ENCODE measurements around the gene SKAP2. TPM values are rescaled to one million over a fixed set of nuclear protein-coding genes. Genes with fewer than 3 reads are reported as not detected.

SKAP2 gene
- total and polyA plus RNA-seq, 2 donors (not counting 3 experiments of a cell fraction or from before 2014, with no cell fraction given), result 4.0 to 27.6 TPM

- intact Hi-C loops (cut with micrococcal nuclease) (no loop called here), dilution Hi-C loops (cut with MboI; ENCODE audit: extremely low pct_ligation_motif_present, low sequenced_read_pairs) (no loop called here)
- no peak overlapping the region for H3K9ac ChIP-seq (replicated peaks; ENCODE audit: extremely low read depth, insufficient read depth, low read length)
- H4K20me1 ChIP-seq (replicated peaks; ENCODE audit: control insufficient read depth, extremely low read depth, insufficient read depth, low read length), result no peaks in the 10 kb centered on the region
- no peak overlapping the region for H3K27ac ChIP-seq (ENCODE audit: insufficient read depth, low read depth, low read length)
- H3K27me3 ChIP-seq (ENCODE audit: control insufficient read depth in 2 of 2, insufficient read depth in 2 of 2, low read length in 2 of 2), result no peaks in the 10 kb centered on the region
- no peaks in the 10 kb centered on the region for H3K36me3 ChIP-seq (ENCODE audit: control insufficient read depth in 2 of 2, extremely low read depth in 1 of 2, insufficient read depth in 2 of 2, low read length in 2 of 2)
- TF ChIP-seq MYC (IDR thresholded peaks at IDR 0.05; ENCODE audit: low read depth, low read length) (no peak), MAX (IDR thresholded peaks at IDR 0.05; ENCODE audit: insufficient read depth, insufficient read length) (no peak), CTCF (IDR thresholded peaks at IDR 0.05; ENCODE audit: extremely low read depth in 1 of 2, insufficient read depth in 1 of 2, low read depth in 1 of 2, low read length in 2 of 2) (no peak), POLR2AphosphoS5 (IDR thresholded peaks at IDR 0.05; ENCODE audit: insufficient read depth, low read depth, low read length) (no peak), GATA2 (IDR thresholded peaks at IDR 0.05; ENCODE audit: insufficient read depth, insufficient read length, low read depth, low read length) (no peak), EZH2 (IDR thresholded peaks at IDR 0.05; ENCODE audit: borderline replicate concordance, low read depth, low read length, severe bottlenecking) (no peak), FOS (IDR thresholded peaks at IDR 0.05; ENCODE audit: borderline replicate concordance, insufficient read depth, low read length) (no peak), POLR2A (IDR thresholded peaks at IDR 0.05; ENCODE audit: low read depth, low read length) (no peak), JUN (IDR thresholded peaks at IDR 0.05; ENCODE audit: borderline replicate concordance, insufficient read depth, insufficient read length, low read depth) (no peak)
- BruUV-seq (replicated peaks), result no TSS peak
- no peak for DNase-seq (ENCODE audit: low read depth, low spot score)
- H3K79me2 ChIP-seq (ENCODE audit: control insufficient read depth, insufficient read depth, low read length), result no peaks in the 10 kb centered on the region
- no peaks in the 10 kb centered on the region for H3K4me1 ChIP-seq (ENCODE audit: control insufficient read depth, extremely low read depth, insufficient read depth, low read length)
- no peaks in the 10 kb centered on the region for H3K9me1 ChIP-seq (replicated peaks; ENCODE audit: control insufficient read depth, extremely low read depth, insufficient read depth, low read length)
- H3K4me2 ChIP-seq (ENCODE audit: insufficient read depth, low read length), result no peak overlapping the region
- H3K9me3 ChIP-seq (replicated peaks; ENCODE audit: control insufficient read depth, insufficient read depth, low read length), result no peaks in the 10 kb centered on the region
- no peak overlapping the region for H3K4me3 ChIP-seq (replicated peaks in 1 of 3; ENCODE audit: insufficient read depth in 1 of 3, low read depth in 1 of 3, low read length in 3 of 3)
- FAIRE-seq, result no peak
- POLR2A ChIA-PET, result no interaction called here
- H2AFZ ChIP-seq (ENCODE audit: low read depth, low read length), result no peak overlapping the region
- CTCF ChIA-PET, result no interaction called here
These were observed 233.3 kb downstream of the SKAP2 start for GRCh38 chr7:26630941-26631580.
